Mucosa of rectum (tissue), 2 donors: ENCODE measurements around the gene ARFIP2.

ENCODE experiments used
- H3K27ac ChIP-seq, 2 donors: one replicate each; pipeline ENCODE4 v1.7.0; 2013; ENCODE audit warnings: inconsistent platforms in 2 of 2, low read depth in 2 of 2, low read length in 2 of 2
- H3K27me3 ChIP-seq, 2 donors: one replicate each; pipeline ENCODE4 v1.7.0; 2013; ENCODE audit warnings: low read length in 2 of 2; ENCODE audit not compliant: control insufficient read depth in 2 of 2, insufficient read depth in 2 of 2
- H3K36me3 ChIP-seq, 2 donors: one replicate each; pipeline ENCODE4 v1.7.0; 2013; ENCODE audit warnings: low read length in 2 of 2; ENCODE audit not compliant: control insufficient read depth in 2 of 2, insufficient read depth in 2 of 2
- H3K4me1 ChIP-seq, 2 donors: one replicate each; pipeline ENCODE4 v1.7.0; 2013; ENCODE audit warnings: low read length in 2 of 2, mild to moderate bottlenecking in 1 of 2; ENCODE audit not compliant: control insufficient read depth in 2 of 2, insufficient read depth in 2 of 2
- H3K4me3 ChIP-seq, 2 donors: one replicate each; pipeline ENCODE4 v1.7.0; 2013; ENCODE audit warnings: low read length in 2 of 2
- H3K9ac ChIP-seq, 2 donors: one replicate each; pipeline ENCODE4 v1.7.0; 2013; ENCODE audit warnings: low read length in 2 of 2, low read depth in 1 of 2, mild to moderate bottlenecking in 1 of 2
- H3K9me3 ChIP-seq, 2 donors: one replicate each; pipeline ENCODE4 v1.7.0; 2013; ENCODE audit warnings: low read length in 2 of 2; ENCODE audit not compliant: control insufficient read depth in 2 of 2
- donor health status: healthy.
- donor health status: Normal muscosa, but diverticular disease.

The ARFIP2 gene

DNA sequence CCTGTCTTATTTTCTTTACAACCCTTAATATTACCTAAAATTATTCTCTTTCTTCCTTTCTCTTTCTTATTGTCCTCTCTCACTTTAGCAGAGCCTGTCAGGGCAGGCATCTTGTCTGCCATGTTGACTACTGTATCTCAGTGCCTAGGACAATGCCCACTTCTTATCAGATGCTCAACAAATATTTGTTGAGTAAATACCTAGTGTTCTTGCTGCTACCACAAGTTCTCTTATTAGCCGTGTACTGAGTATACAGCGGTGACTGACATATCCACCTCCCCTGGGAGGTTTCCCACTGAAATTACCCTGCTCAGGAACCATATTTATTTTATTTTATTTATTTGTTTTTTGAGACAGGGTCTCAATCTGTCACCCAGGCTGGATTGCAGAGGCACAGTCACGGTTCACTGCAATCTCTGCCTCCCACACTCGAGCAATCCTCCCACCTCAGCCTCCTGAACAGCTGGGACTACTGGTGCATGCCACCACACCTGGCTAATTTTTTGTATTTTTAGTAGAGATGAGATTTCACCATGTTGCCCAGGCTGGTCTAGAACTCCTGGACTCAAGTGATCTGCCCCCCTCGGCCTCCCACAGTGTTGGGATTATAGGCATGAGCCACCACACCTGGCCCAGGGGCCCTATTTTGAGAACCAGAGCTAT is 47.0 kb downstream of the ARFIP2 start:
- Histone ChIP-seq H3K4me1 (no peaks in the 10 kb centered on the region), H3K9me3 (no peaks in the 10 kb centered on the region), H3K9ac (no peak overlapping the region), H3K36me3 (no peaks in the 10 kb centered on the region), H3K27me3 (no peaks in the 10 kb centered on the region), H3K27ac (no peak overlapping the region), H3K4me3 (no peak overlapping the region)

DNA sequence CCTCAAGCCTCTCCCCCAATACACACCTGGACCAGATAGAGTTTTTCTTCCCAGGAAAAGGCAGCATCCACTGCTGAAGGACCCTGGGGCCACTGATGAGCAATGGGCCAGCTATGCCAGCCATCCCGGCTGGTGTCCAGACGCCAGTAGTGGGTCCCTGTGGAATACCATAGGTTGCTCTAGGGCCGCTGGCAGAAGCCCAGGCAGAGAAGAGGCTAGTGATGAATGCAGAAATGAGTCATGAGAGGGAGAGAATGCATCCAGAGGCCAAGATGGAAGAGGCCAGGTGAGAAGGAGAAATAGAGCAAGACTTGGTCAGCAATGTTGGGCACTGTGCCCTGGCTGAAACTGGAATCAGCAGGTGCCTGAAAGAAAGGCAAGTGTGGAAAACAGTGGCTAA is 49.3 kb downstream of the ARFIP2 start:
- Histone ChIP-seq H3K27me3 (no peaks in the 10 kb centered on the region), H3K9me3 (no peaks in the 10 kb centered on the region), H3K36me3 (no peaks in the 10 kb centered on the region), H3K4me3 (no peak overlapping the region), H3K4me1 (no peaks in the 10 kb centered on the region), H3K27ac (no peak overlapping the region), H3K9ac (no peak overlapping the region)

DNA sequence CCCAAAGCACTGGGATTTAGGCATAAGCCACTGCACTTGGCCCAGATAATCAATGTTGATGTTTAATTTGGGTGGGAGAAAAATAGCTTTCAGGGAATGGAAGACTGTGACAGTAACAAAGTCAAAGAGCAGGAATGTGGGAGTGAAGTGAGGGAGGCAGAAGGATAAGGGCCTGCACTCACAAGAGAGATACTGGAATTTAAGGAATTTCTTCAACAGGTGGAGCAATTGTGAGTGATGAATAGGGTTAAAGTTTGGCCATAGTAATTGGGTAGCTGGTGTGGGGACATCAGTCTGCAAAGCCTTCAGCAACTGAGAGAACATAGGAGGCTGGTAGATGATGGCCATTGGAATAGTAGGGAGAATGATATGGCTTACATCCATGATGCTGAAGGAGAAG is 53.6 kb downstream of the ARFIP2 start:
- H3K9me3 ChIP-seq = no peaks in the 10 kb centered on the region
- H3K36me3 ChIP-seq = no peaks in the 10 kb centered on the region
- H3K27ac ChIP-seq = no peak overlapping the region
- no peaks in the 10 kb centered on the region for H3K4me1 ChIP-seq
- no peak overlapping the region for H3K9ac ChIP-seq
- no peak overlapping the region for H3K4me3 ChIP-seq
- H3K27me3 ChIP-seq = no peaks in the 10 kb centered on the region
